Suprapubic skin (tissue), 4 donors: ENCODE data around the gene ZNF672.

Experiments used
- EP300 ChIP-seq: sonication (generic); formaldehyde crosslinking; IDR thresholded peaks from one replicate; pipeline ENCODE4 v1.6.1; 2017; ENCODE audit warnings: antibody characterized with exemption
- POLR2A ChIP-seq, 2 donors: fragments of 450-650 bp; IDR thresholded peaks; one replicate each; pipeline ENCODE4 v1.6.1; 2017; ENCODE audit warnings: antibody characterized with exemption in 2 of 2, mild to moderate bottlenecking in 2 of 2, moderate library complexity in 2 of 2
- POLR2AphosphoS5 ChIP-seq, 3 donors: sonication (generic); formaldehyde crosslinking; IDR thresholded peaks; one replicate each; pipeline ENCODE4 v1.6.1; 2017; ENCODE audit warnings: antibody characterized with exemption in 3 of 3
- TF ChIP-seq, protein P1 (sequence below), 2 donors: fragments of 200-600 bp in 1 of 2; fragments of 450-650 bp in 1 of 2; sonication (generic) in 1 of 2; IDR thresholded peaks; one replicate each; pipeline ENCODE4 v1.5.1; 2016 to 2019; ENCODE audit warnings: antibody characterized with exemption in 2 of 2, mild to moderate bottlenecking in 1 of 2, moderate library complexity in 1 of 2

DNA sequence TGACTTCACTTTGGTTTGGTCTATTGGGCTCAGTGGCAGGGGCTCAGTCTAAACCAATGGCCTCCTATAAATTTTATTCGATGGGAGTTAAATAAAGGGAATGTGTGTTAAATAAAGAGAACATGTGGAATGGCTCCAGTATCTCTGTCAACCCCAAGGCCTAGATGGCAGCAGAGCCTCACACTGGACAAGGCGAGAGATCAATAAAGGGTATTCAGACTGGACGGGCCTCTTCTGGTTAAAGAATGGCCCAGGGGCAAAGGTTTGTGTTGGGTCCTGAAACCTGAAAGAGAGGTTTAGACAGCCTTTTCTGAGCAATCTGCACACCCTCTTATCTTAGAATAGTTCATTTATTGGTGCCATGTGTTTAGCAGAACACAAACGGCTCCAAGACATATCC lies 47.0 kb upstream of the ZNF672 start:
- TF ChIP-seq, protein P1, sequence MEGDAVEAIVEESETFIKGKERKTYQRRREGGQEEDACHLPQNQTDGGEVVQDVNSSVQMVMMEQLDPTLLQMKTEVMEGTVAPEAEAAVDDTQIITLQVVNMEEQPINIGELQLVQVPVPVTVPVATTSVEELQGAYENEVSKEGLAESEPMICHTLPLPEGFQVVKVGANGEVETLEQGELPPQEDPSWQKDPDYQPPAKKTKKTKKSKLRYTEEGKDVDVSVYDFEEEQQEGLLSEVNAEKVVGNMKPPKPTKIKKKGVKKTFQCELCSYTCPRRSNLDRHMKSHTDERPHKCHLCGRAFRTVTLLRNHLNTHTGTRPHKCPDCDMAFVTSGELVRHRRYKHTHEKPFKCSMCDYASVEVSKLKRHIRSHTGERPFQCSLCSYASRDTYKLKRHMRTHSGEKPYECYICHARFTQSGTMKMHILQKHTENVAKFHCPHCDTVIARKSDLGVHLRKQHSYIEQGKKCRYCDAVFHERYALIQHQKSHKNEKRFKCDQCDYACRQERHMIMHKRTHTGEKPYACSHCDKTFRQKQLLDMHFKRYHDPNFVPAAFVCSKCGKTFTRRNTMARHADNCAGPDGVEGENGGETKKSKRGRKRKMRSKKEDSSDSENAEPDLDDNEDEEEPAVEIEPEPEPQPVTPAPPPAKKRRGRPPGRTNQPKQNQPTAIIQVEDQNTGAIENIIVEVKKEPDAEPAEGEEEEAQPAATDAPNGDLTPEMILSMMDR (IDR thresholded peaks at IDR 0.05), result no peak
- TF ChIP-seq POLR2A (IDR thresholded peaks at IDR 0.05), result no peak
- no peak for TF ChIP-seq EP300
- TF ChIP-seq POLR2AphosphoS5 (IDR thresholded peaks at IDR 0.05), result no peak
